ENCODE data around the gene CBFA2T2. TPM values are rescaled to one million over a fixed set of nuclear protein-coding genes. Genes with fewer than 3 reads are reported as not detected.
"Not testable (repeated sequence)": the region's sequence is repeated elsewhere in the genome, so short reads cannot be mapped to it uniquely, and the experiment has no call there.

The CBFA2T2 gene
- total RNA-seq, 1 experiment from 2014 or later = 20.0 TPM

DNA sequence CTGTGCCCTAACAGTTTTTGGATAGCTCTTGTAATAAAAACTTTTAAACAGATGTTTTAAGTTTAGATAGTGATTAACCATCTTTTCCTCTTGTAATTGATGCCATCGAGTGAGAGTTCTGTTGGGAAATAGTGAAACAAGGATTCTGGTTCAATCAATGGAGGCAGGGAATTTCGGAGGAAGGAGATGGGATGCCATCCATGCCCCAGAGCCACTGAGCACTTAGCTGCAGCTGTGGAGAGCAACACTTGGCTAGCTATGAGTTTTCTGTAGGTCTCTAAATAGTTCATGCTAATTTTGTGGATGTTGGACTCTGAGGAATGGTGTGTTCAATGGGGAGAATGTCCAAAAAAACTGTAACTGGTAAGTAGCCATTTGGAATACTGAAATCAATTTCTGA, 16.7 kb downstream of the CBFA2T2 start:
- Histone ChIP-seq H3K4me1 (replicated peaks; ENCODE audit: insufficient read depth) (no peaks in the 10 kb centered on the region), H4K20me1 (ENCODE audit: insufficient read depth) (0 out of 2 replicates have a peak, but pooled peaks cover 4% of the 10 kb centered on the region), H3K36me3 (ENCODE audit: low read depth) (no peaks in the 10 kb centered on the region), H3K9me2 (ENCODE audit: insufficient read depth) (no peaks in the 10 kb centered on the region), H3K4me3 (no peak overlapping the region), H3K79me2 (ENCODE audit: low read depth) (peaks cover 22% of the 10 kb centered on the region; the same call in 1 of the 2 replicates), H3K4me2 (no peak overlapping the region), H3K27ac (no peak overlapping the region), H3F3A (ENCODE audit: insufficient read depth, low read depth) (no peaks in the 10 kb centered on the region), H3K27me3 (ENCODE audit: insufficient read depth, low read depth) (no peaks in the 10 kb centered on the region), H3K9me3 (ENCODE audit: insufficient read depth, low read depth) (no peaks in the 10 kb centered on the region), H2AFZ (no peak overlapping the region)
- CTCF ChIA-PET = no interaction called here
- TF ChIP-seq EZH2 (IDR thresholded peaks at IDR 0.05; ENCODE audit: low read depth) = no peak
- TF ChIP-seq, protein P1, sequence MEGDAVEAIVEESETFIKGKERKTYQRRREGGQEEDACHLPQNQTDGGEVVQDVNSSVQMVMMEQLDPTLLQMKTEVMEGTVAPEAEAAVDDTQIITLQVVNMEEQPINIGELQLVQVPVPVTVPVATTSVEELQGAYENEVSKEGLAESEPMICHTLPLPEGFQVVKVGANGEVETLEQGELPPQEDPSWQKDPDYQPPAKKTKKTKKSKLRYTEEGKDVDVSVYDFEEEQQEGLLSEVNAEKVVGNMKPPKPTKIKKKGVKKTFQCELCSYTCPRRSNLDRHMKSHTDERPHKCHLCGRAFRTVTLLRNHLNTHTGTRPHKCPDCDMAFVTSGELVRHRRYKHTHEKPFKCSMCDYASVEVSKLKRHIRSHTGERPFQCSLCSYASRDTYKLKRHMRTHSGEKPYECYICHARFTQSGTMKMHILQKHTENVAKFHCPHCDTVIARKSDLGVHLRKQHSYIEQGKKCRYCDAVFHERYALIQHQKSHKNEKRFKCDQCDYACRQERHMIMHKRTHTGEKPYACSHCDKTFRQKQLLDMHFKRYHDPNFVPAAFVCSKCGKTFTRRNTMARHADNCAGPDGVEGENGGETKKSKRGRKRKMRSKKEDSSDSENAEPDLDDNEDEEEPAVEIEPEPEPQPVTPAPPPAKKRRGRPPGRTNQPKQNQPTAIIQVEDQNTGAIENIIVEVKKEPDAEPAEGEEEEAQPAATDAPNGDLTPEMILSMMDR (conservative IDR thresholded peaks at IDR 0.05) = no peak
- POLR2A ChIA-PET (ENCODE audit: unreplicated experiment) = interaction anchor here (0.6 to 1.0 kb wide), 3 partner anchors 17 to 304 kb away, joined by 3 to 5 read pairs (median 3); partner anchors contain the start of gene CBFA2T2
- no peak for DNase-seq
- BruUV-seq (replicated peaks) = no TSS peak
- intact Hi-C loops (cut with micrococcal nuclease; ENCODE audit: unreplicated experiment) = no loop called here

DNA sequence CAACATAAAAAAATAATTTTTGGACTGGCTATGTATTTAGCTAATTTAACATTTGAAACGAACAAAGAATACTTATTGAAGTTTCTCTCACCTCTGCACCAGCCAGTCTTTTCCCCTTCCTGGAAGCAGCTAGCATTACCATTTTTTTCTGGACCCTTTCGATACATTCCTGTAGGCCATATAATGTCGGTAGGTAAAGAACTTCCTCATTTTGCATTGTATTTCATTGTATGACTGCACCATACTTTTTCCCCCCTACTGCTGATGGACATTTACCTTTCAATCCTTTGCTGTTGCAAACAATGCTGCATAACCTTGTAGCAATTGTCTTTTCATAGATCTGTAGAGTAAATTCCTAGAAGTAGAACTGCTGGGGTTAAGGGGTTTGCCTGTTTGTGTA, 17.6 kb downstream of the CBFA2T2 start:
- peaks cover 30% of the 10 kb centered on the region; the same call in 1 of the 2 replicates for H3K79me2 ChIP-seq (ENCODE audit: low read depth)

DNA sequence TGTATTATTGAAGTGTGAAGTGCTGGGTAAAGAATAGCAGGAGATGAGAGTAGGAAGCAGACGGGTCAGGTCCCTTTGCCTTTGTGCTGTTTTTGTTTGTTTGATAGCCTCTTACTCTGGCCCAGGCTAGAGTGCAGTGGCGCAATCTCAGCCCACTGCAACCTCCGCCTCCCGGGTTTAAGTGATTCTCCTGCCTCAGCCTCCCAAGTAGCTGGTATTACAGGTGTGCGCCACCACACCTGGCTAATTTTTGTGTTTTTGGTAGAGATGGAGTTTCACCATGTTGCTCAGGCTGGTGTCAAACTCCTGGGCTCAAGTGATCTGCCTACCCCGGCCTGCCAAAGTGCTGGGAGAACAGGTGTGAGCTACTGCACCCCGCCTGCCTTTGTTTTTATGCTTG, 18.1 kb downstream of the CBFA2T2 start:
- intact Hi-C loops (cut with micrococcal nuclease; ENCODE audit: unreplicated experiment); H3K4me1 ChIP-seq (replicated peaks; ENCODE audit: insufficient read depth); CTCF ChIA-PET; POLR2A ChIA-PET (ENCODE audit: unreplicated experiment); H3F3A ChIP-seq (ENCODE audit: insufficient read depth, low read depth); H2AFZ ChIP-seq; BruUV-seq (replicated peaks); H3K4me2 ChIP-seq; H3K9me3 ChIP-seq (ENCODE audit: insufficient read depth, low read depth); H3K27me3 ChIP-seq (ENCODE audit: insufficient read depth, low read depth); H3K27ac ChIP-seq; H4K20me1 ChIP-seq (ENCODE audit: insufficient read depth); DNase-seq; H3K4me3 ChIP-seq; H3K36me3 ChIP-seq (ENCODE audit: low read depth); H3K9me2 ChIP-seq (ENCODE audit: insufficient read depth): not testable (repeated sequence)
- peaks cover 32% of the 10 kb centered on the region; the same call in 1 of the 2 replicates for H3K79me2 ChIP-seq (ENCODE audit: low read depth)

More for the DNA sequence above, 17.6 kb downstream of the CBFA2T2 start:
- ChIA-PET POLR2A (ENCODE audit: unreplicated experiment) (interaction anchor here (1.0 kb wide), 1 partner anchor 18 kb away, joined by 3 read pairs; the partner anchor contains the start of gene CBFA2T2), CTCF (no interaction called here)
- TF ChIP-seq EZH2 (IDR thresholded peaks at IDR 0.05; ENCODE audit: low read depth) = no peak
- TF ChIP-seq, protein P1 (conservative IDR thresholded peaks at IDR 0.05) = no peak
- no TSS peak for BruUV-seq (replicated peaks)
- H3K27ac ChIP-seq = no peak overlapping the region
- no peak for DNase-seq
- no peaks in the 10 kb centered on the region for H3K9me2 ChIP-seq (ENCODE audit: insufficient read depth)
- H3K9me3 ChIP-seq (ENCODE audit: insufficient read depth, low read depth) = no peaks in the 10 kb centered on the region
- H3K27me3 ChIP-seq (ENCODE audit: insufficient read depth, low read depth) = no peaks in the 10 kb centered on the region
- no peaks in the 10 kb centered on the region for H3K36me3 ChIP-seq (ENCODE audit: low read depth)
- no peaks in the 10 kb centered on the region for H3F3A ChIP-seq (ENCODE audit: insufficient read depth, low read depth)
- intact Hi-C loops (cut with micrococcal nuclease; ENCODE audit: unreplicated experiment) = no loop called here
- no peak overlapping the region for H3K4me2 ChIP-seq
- no peak overlapping the region for H2AFZ ChIP-seq
- H4K20me1 ChIP-seq (ENCODE audit: insufficient read depth) = 0 out of 2 replicates have a peak, but pooled peaks cover 4% of the 10 kb centered on the region
- H3K4me1 ChIP-seq (replicated peaks; ENCODE audit: insufficient read depth) = no peaks in the 10 kb centered on the region
- H3K4me3 ChIP-seq = no peak overlapping the region

DNA sequence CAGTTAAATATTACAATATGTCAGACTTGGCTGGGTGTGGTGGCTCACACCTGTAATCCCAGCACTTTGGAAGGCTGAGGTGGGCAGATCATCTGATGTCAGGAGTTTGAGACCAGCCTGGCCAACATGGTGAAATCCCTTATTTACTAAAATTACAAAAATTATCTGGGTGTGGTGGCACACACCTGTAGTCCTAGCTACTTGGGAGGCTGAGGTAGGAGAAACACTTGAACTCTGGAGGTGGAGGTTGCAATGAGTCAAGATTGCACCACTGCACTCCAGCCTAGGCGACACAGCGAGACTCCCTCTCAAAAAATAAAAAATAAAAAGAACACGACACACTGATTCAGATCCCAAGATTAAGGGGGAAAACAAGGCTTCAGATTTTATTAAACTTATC, 19.2 kb downstream of the CBFA2T2 start:
- H4K20me1 ChIP-seq (ENCODE audit: insufficient read depth); H3F3A ChIP-seq (ENCODE audit: insufficient read depth, low read depth); H2AFZ ChIP-seq; H3K9me2 ChIP-seq (ENCODE audit: insufficient read depth); CTCF ChIA-PET; H3K4me2 ChIP-seq; H3K9me3 ChIP-seq (ENCODE audit: insufficient read depth, low read depth); H3K4me1 ChIP-seq (replicated peaks; ENCODE audit: insufficient read depth); H3K27ac ChIP-seq; H3K36me3 ChIP-seq (ENCODE audit: low read depth); DNase-seq; BruUV-seq (replicated peaks); H3K27me3 ChIP-seq (ENCODE audit: insufficient read depth, low read depth); intact Hi-C loops (cut with micrococcal nuclease; ENCODE audit: unreplicated experiment); POLR2A ChIA-PET (ENCODE audit: unreplicated experiment); H3K4me3 ChIP-seq: not testable (repeated sequence)
- peaks cover 32% of the 10 kb centered on the region; the same call in 1 of the 2 replicates for H3K79me2 ChIP-seq (ENCODE audit: low read depth)

DNA sequence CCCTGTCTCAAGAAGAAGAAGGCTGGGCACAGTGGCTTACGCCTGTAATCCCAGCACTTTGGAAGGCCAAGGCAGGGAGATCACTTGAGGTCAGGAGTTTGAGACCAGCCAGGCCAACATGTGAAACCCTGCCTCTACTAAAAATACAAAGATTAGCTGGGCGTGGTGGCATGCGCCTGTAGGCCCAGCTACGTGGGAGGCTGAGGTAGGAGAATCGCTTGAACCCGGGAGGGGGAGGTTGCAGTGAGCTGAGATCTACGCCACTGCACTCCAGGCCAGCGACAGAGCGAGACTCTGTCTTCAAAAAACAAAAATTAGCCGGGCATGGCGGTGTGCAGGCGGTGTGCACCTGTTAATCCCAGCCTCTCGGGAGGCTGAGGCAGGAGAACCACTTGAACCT, 22.0 kb downstream of the CBFA2T2 start:
- DNase-seq; H3K36me3 ChIP-seq (ENCODE audit: low read depth); H3K27ac ChIP-seq; BruUV-seq (replicated peaks); H4K20me1 ChIP-seq (ENCODE audit: insufficient read depth); H3K4me2 ChIP-seq; H3K4me1 ChIP-seq (replicated peaks; ENCODE audit: insufficient read depth); H3K9me3 ChIP-seq (ENCODE audit: insufficient read depth, low read depth); CTCF ChIA-PET; H3K4me3 ChIP-seq; H3K27me3 ChIP-seq (ENCODE audit: insufficient read depth, low read depth); intact Hi-C loops (cut with micrococcal nuclease; ENCODE audit: unreplicated experiment); H2AFZ ChIP-seq; H3K9me2 ChIP-seq (ENCODE audit: insufficient read depth): not testable (repeated sequence)
- Histone ChIP-seq H3F3A (ENCODE audit: insufficient read depth, low read depth) (0 out of 2 replicates have a peak, but pooled peaks cover 12% of the 10 kb centered on the region), H3K79me2 (ENCODE audit: low read depth) (0 out of 2 replicates have a peak, but pooled peaks cover 34% of the 10 kb centered on the region)
- POLR2A ChIA-PET (ENCODE audit: unreplicated experiment) = interaction anchor here (0.7 kb wide), 1 partner anchor 51 kb away, joined by 4 read pairs; no protein-coding TSS in a partner anchor
